Parietal lobe (tissue), 2 donors: ENCODE data around the gene TCEAL9. TPM values are rescaled to one million over a fixed set of nuclear protein-coding genes. Genes with fewer than 3 reads are reported as not detected.

Source experiments
- small RNA-seq: library from RNA; depleted of rRNA; stranded (forward); fragments of <200 nt; gene quantifications from one replicate; pipeline ENCODE3, GENCODE V24; 2014; ENCODE audit warnings: low replicate concordance
- total RNA-seq: library from RNA; depleted of rRNA; stranded (reverse); fragments of >200 nt; gene quantifications from one replicate; pipeline ENCODE4 v1.2.3, GENCODE V29; 2014

Gene TCEAL9, protein sequence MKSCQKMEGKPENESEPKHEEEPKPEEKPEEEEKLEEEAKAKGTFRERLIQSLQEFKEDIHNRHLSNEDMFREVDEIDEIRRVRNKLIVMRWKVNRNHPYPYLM
- total RNA-seq, result 29.7 TPM

DNA sequence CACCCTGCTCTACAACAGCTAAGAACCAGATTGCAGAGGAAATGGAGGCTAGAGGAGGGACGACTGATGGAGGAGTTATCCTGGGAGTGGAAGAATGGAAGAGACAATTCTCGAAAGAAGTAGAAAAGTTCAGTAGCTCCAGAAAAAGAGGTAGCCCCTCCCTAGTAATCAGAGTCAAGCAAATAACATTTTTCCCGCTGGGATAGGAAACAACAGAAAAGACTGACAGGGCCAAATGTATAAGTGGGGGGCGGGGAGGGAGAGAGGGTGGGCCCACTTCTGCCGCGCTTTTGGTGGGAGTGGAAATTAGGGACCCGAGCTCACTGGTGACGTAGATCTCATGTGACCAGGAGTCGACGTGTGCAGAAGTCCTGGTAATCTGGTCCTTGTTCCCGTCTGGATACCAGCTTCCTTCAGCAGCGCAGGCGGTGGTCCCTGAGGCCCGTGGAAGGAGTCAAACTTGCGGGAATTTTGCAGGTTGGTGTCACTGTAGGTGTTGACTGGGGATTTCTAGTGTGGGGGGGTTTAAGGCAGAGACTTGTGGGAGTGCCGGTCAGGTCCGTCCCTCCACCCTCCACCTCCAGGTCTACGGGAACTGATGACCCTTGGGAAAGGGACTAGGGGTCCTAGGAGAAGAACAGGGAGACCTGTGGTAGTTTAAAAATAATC lies at the start of gene TCEAL9:
Gene TCEAL9 (plus strand): TSS at position 377 of the 669 bp plus-strand sequence. CDS start 1,179 bp downstream, outside the sequence.

DNA sequence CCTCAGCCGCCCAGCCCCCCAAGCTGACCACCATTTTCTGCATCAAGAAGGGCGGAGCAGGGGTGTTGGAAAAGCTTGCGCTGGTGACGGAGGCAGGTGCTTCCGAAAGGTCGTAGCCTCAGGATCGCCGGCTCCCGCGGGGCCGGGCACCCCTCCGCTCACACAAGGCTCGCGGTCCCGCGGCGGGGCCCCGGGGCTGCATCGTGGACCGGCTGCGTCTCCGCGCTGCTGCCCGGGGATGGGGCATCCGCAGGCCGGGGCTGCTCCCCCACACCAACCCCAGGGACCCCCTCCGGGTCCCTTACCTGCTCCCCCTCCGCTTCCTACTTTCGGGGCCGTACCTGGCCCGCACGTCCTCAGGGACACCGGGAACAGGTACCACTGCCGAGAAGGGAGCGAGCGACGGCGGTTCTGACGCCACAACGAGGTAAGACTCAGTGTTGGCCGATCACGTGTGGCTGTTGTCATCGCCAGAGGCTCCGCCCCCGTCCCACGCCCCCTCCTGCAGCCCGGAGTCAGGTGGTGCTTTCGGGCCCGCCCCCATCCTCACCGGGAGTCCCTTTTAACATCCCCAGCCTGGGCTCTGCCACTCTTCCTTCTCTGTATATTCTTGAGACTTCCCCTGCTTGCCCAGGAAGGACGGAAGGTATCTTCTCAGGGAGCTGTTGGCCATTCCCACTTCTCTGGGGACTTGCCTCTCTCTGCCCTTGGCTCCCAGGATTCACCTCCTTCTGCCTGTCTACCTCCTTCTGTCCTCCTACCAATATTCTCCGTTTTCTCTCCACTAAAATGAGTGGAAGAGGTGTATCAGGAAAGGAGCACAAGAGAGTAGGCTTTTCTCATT lies 45.5 kb upstream of the TCEAL9 start, which contains the start of gene BEX2:
Gene BEX2 (minus strand): TSS at position 436 of the 844 bp plus-strand sequence. CDS start 1,014 bp downstream, outside the sequence.

DNA sequence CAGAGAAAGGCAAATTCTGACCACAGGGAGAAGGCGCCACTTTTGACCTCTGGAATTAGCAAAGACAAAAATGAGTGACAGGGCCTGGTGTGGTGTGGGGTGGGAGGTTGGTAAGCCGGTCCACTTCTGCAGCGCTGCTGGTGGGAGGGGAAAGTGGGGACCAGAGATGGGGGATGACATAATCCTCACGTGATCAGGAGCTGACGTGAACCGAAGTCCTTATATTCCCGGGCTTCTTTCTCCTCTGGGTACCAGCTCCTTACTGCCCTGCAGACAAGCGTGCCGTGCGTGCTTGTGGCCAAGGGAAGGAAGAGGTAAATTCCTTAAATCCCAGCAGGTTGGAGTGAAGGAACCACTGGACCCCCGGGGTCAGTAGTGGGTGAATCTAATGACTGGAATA lies 26.3 kb upstream of the TCEAL9 start, which contains the start of gene TCEAL7:
Gene TCEAL7 (plus strand): TSS at position 249 of the 400 bp plus-strand sequence. CDS start 1,165 bp downstream, outside the sequence.

DNA sequence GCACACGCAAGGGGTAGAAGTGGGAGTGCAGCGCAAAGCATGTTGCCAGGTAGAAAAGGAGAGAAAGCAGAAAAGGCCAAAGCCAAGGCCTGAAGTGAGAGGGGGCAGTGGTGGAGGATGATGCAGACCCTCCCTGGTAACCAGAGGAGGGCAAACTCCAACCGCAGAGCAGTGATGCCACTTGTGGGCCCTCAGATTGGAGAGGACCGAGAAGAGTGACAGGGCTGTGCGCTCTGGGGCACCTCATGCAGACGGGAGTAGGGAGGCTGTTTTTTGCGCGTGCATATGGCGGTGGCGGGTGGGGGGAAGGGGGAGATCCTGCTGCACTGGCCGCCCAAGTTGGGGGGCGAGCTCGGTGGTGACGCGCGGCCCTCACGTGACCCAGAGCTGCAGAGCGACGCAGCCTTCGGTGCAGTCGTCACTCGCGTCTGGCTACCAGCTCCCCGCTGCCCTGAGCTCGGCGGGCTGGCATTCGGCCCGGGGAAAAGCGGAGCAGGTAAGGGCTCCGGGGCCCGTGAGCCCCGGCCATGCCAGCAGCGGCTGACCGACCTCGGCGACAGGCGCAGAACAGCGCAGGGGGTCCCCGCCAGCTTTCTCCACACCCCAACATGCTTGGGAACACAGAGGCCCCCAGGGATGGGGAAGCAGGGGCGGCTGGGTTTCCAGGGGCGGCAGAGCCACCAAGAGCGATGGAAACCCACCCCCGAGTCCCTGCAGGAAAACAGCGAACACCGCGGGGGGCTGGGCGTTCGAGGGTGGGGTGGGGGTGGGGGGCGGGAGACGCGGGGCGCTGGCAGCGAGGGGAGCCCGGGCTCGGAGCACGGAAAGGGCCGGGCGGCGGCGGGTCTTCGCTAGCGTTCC lies 20.0 kb downstream of the TCEAL9 start, which contains the start of gene BEX3:
Gene BEX3 (plus strand): TSS at position 421 of the 861 bp plus-strand sequence. CDS start 984 bp downstream, outside the sequence.

Small RNAs within 50 kb of the gene (small RNA-seq; reads per million reads assigned to genes)
- gene Z92846.1, result not detected

Other genes starting within 250 kb of the TCEAL9 start
- 79.8 TPM for gene BEX4, start 141.4 kb upstream of the TCEAL9 start, total RNA-seq
- 59.5 TPM for gene TCEAL8, start 101.4 kb upstream of the TCEAL9 start, total RNA-seq
- 6.6 TPM for gene TCEAL5, start 79.8 kb upstream of the TCEAL9 start, total RNA-seq
- 111 TPM for gene BEX2, start 45.5 kb upstream of the TCEAL9 start, total RNA-seq
- gene TCEAL7, start 26.3 kb upstream of the TCEAL9 start, total RNA-seq, result 41.0 TPM
- gene BEX3, start 20.0 kb downstream of the TCEAL9 start, total RNA-seq, result 168 TPM
- 3.4 TPM for gene RAB40A, start 163.0 kb downstream of the TCEAL9 start, total RNA-seq
- 55.1 TPM for gene TCEAL4, start 229.0 kb downstream of the TCEAL9 start, total RNA-seq